H1 (cell line): ENCODE data around the gene AGBL4. TPM values are rescaled to one million over a fixed set of nuclear protein-coding genes. Genes with fewer than 3 reads are reported as not detected.

Experiments
- CTCF ChIA-PET: fragments of 300-600 bp; sonication (Branson Sonifier 250); formaldehyde crosslinking; loops from one replicate; lab custom pipeline; 2021; ENCODE audit not compliant: partially characterized antibody; lab: Charles Lee
- POLR2A ChIA-PET: fragments of 300-600 bp; sonication (Branson Sonifier 250); formaldehyde crosslinking; loops from one replicate; lab custom pipeline; 2021; ENCODE audit warnings: inconsistent platforms; ENCODE audit not compliant: partially characterized antibody; lab: Charles Lee
- DNase-seq, 2 experiments: peaks; one replicate each; pipeline versions ENCODE4 v3.0.0 to v3.0.0-alpha.2; 2010 to 2022; ENCODE audit warnings: low spot score in 2 of 2, low read depth in 1 of 2, mixed read lengths in 1 of 2
- FAIRE-seq: peaks from 2 replicates; lab custom pipeline; 2011; peaks lifted over from hg19 to GRCh38; lab: Jason Lieb, UNC
- H2AFZ ChIP-seq: 2 replicates; pipeline ENCODE4 v1.8.1; 2012; ENCODE audit warnings: low read length, inconsistent platforms
- H2AK5ac ChIP-seq: 2 replicates; pipeline ENCODE4 v1.6.1; 2013; ENCODE audit warnings: low read depth, low read length
- H2BK120ac ChIP-seq: replicated peaks from 2 replicates; pipeline ENCODE3; 2013; ENCODE audit warnings: low read depth, low read length, inconsistent platforms
- H2BK12ac ChIP-seq: 2 replicates; pipeline ENCODE4 v1.6.1; 2013; ENCODE audit warnings: low read depth, low read length
- H2BK15ac ChIP-seq: 2 replicates; pipeline ENCODE4 v1.6.1; 2013; ENCODE audit warnings: low read length
- H2BK20ac ChIP-seq: 2 replicates; pipeline ENCODE4 v1.6.1; 2013; ENCODE audit warnings: low read length
- H2BK5ac ChIP-seq: 2 replicates; pipeline ENCODE4 v1.6.1; 2013; ENCODE audit warnings: low read depth, low read length
- H3K14ac ChIP-seq: 2 replicates; pipeline ENCODE4 v1.6.1; 2013; ENCODE audit warnings: inconsistent platforms; ENCODE audit not compliant: insufficient read length
- H3K18ac ChIP-seq: 2 replicates; pipeline ENCODE4 v1.6.1; 2013; ENCODE audit warnings: low read length; ENCODE audit errors: extremely low read depth
- H3K23ac ChIP-seq: 2 replicates; pipeline ENCODE4 v1.6.1; 2013; ENCODE audit warnings: inconsistent platforms; ENCODE audit not compliant: insufficient read length
- H3K23me2 ChIP-seq: 2 replicates; pipeline ENCODE4 v1.6.1; 2013; ENCODE audit warnings: low read depth, low read length
- H3K27ac ChIP-seq: 2 replicates; pipeline ENCODE4 v1.6.1; 2011; ENCODE audit warnings: low read depth, low read length, inconsistent platforms
- H3K27me3 ChIP-seq, 4 experiments: replicated peaks in 1 of 4; 1 replicate in 1 of 4; 2 replicates in 3 of 4; pipeline versions ENCODE4 v1.6.1 to v1.8.1; 2011 to 2013; ENCODE audit warnings: low read length in 3 of 4, mild to moderate bottlenecking in 3 of 4, inconsistent platforms in 2 of 4, mixed read lengths in 2 of 4, moderate library complexity in 1 of 4; ENCODE audit not compliant: control insufficient read depth in 3 of 4, insufficient read depth in 3 of 4; ENCODE audit errors: extremely low read depth in 1 of 4
- H3K36me3 ChIP-seq, 4 experiments: 2 replicates each; pipeline versions ENCODE4 v1.6.1 to v1.8.1; 2011 to 2013; ENCODE audit warnings: mild to moderate bottlenecking in 4 of 4, low read length in 3 of 4, moderate library complexity in 2 of 4, control low read depth in 1 of 4, inconsistent platforms in 1 of 4; ENCODE audit not compliant: insufficient read depth in 4 of 4, control insufficient read depth in 2 of 4
- H3K4ac ChIP-seq: replicated peaks from 2 replicates; pipeline ENCODE3; 2013; ENCODE audit warnings: low read length, low read depth, mixed read lengths, inconsistent platforms; ENCODE audit not compliant: insufficient read length
- H3K4me1 ChIP-seq, 4 experiments: replicated peaks in 1 of 4; 1 replicate in 1 of 4; 2 replicates in 3 of 4; pipeline versions ENCODE4 v1.6.1 to v1.8.1; 2011 to 2013; ENCODE audit warnings: low read length in 3 of 4, inconsistent platforms in 2 of 4, mixed read lengths in 1 of 4; ENCODE audit not compliant: insufficient read depth in 4 of 4, control insufficient read depth in 3 of 4
- H3K4me2 ChIP-seq, 2 experiments: 2 replicates each; pipeline versions ENCODE4 v1.6.1 to v1.8.1; 2011 to 2013; ENCODE audit warnings: low read depth in 2 of 2, low read length in 2 of 2, control low read depth in 1 of 2, inconsistent platforms in 1 of 2, mild to moderate bottlenecking in 1 of 2; ENCODE audit not compliant: insufficient read depth in 1 of 2
- H3K4me3 ChIP-seq, 4 experiments: fragments of 200-600, 300-600 bp in 1 of 4; sonication (generic), shearing (Covaris generic), sonication (Bioruptor Twin) in 1 of 4; 2 replicates each; pipeline versions ENCODE4 v1.5.1 to v1.8.1; 2011 to 2016; ENCODE audit warnings: low read length in 4 of 4, low read depth in 3 of 4, control low read depth in 2 of 4, inconsistent platforms in 2 of 4, mild to moderate bottlenecking in 2 of 4, mixed read lengths in 1 of 4, moderate library complexity in 1 of 4; ENCODE audit not compliant: insufficient read depth in 2 of 4; ENCODE audit errors: extremely low read depth in 1 of 4
- H3K56ac ChIP-seq: replicated peaks from 2 replicates; pipeline ENCODE3; 2013; ENCODE audit warnings: low read depth, mild to moderate bottlenecking, mixed read lengths, low read length, inconsistent platforms; ENCODE audit not compliant: insufficient read length
- H3K79me1 ChIP-seq: 2 replicates; pipeline ENCODE4 v1.6.1; 2013; ENCODE audit warnings: low read depth, low read length, control low read depth
- H3K79me2 ChIP-seq, 2 experiments: 2 replicates each; pipeline versions ENCODE4 v1.6.1 to v1.8.1; 2012 to 2013; ENCODE audit warnings: low read length in 2 of 2, mild to moderate bottlenecking in 2 of 2, inconsistent platforms in 1 of 2; ENCODE audit not compliant: insufficient read depth in 2 of 2, control insufficient read depth in 1 of 2
- H3K9ac ChIP-seq, 4 experiments: replicated peaks in 1 of 4; 1 replicate in 1 of 4; 2 replicates in 3 of 4; pipeline versions ENCODE4 v1.6.1 to v1.8.1; 2011 to 2013; ENCODE audit warnings: low read depth in 3 of 4, low read length in 3 of 4, control low read depth in 2 of 4, mild to moderate bottlenecking in 2 of 4, moderate library complexity in 2 of 4, inconsistent platforms in 1 of 4; ENCODE audit errors: extremely low read depth in 1 of 4
- H3K9me3 ChIP-seq, 2 experiments: 2 replicates each; pipeline versions ENCODE4 v1.6.1 to v1.8.1; 2012 to 2013; ENCODE audit warnings: mild to moderate bottlenecking in 2 of 2, moderate library complexity in 2 of 2, control low read depth in 1 of 2, inconsistent platforms in 1 of 2, low read depth in 1 of 2, low read length in 1 of 2, mixed read lengths in 1 of 2; ENCODE audit not compliant: insufficient read depth in 2 of 2
- H4K20me1 ChIP-seq, 2 experiments: replicated peaks in 1 of 2; 2 replicates each; pipeline versions ENCODE3 to v1.8.1; 2011 to 2013; ENCODE audit warnings: inconsistent platforms in 2 of 2, low read length in 2 of 2, mild to moderate bottlenecking in 1 of 2; ENCODE audit not compliant: insufficient read depth in 2 of 2, control insufficient read depth in 1 of 2
- H4K5ac ChIP-seq: 2 replicates; pipeline ENCODE4 v1.6.1; 2013; ENCODE audit warnings: low read length, low read depth, mixed read lengths, inconsistent platforms; ENCODE audit not compliant: insufficient read length
- H4K8ac ChIP-seq: 2 replicates; pipeline ENCODE4 v1.8.0; 2013; ENCODE audit warnings: mild to moderate bottlenecking, moderate library complexity, low read length, inconsistent platforms; ENCODE audit not compliant: insufficient read depth; ENCODE audit errors: extremely low read depth
- H4K91ac ChIP-seq: replicated peaks from 2 replicates; pipeline ENCODE3; 2013; ENCODE audit warnings: low read length, mixed read lengths, inconsistent platforms; ENCODE audit not compliant: insufficient read length
- CHD1 ChIP-seq: IDR thresholded peaks from 2 replicates; pipeline ENCODE4 v1.6.1; 2012; ENCODE audit warnings: low read depth, low read length, improper control_type of control experiment
- E2F6 ChIP-seq: IDR thresholded peaks from 2 replicates; pipeline ENCODE4 v1.6.1; 2012; ENCODE audit warnings: inconsistent platforms
- HDAC2 ChIP-seq, 2 experiments: fragments of 300-600 bp in 1 of 2; sonication (generic) in 1 of 2; IDR thresholded peaks; 2 replicates each; pipeline ENCODE4 v1.6.1; 2011 to 2012; ENCODE audit warnings: low read depth in 2 of 2, low read length in 2 of 2, mild to moderate bottlenecking in 2 of 2, moderate library complexity in 2 of 2, borderline replicate concordance in 1 of 2, inconsistent platforms in 1 of 2
- MAX ChIP-seq: IDR thresholded peaks from 2 replicates; pipeline ENCODE4 v1.6.1; 2012; ENCODE audit warnings: inconsistent platforms
- NRF1 ChIP-seq: IDR thresholded peaks from 2 replicates; pipeline ENCODE4 v1.6.1; 2011; ENCODE audit warnings: mild to moderate bottlenecking, low read depth, low read length, improper control_type of control experiment
- POU5F1 ChIP-seq: IDR thresholded peaks from 2 replicates; pipeline ENCODE4 v1.6.1; 2011; ENCODE audit warnings: low read depth, mild to moderate bottlenecking, low read length, moderate library complexity
- RAD21 ChIP-seq, 2 experiments: IDR thresholded peaks in 1 of 2; conservative IDR thresholded peaks in 1 of 2; 2 replicates each; pipeline ENCODE4 v1.6.1; 2011; ENCODE audit warnings: low read depth in 2 of 2, low read length in 2 of 2, improper control_type of control experiment in 1 of 2, inconsistent platforms in 1 of 2, mild to moderate bottlenecking in 1 of 2, moderate library complexity in 1 of 2
- RFX5 ChIP-seq: IDR thresholded peaks from 2 replicates; pipeline ENCODE4 v1.6.1; 2011; ENCODE audit warnings: low read depth, low read length, improper control_type of control experiment, borderline replicate concordance
- SIN3A ChIP-seq, 2 experiments: IDR thresholded peaks in 1 of 2; conservative IDR thresholded peaks in 1 of 2; 2 replicates each; pipeline ENCODE4 v1.6.1; 2011 to 2012; ENCODE audit warnings: low read length in 2 of 2, improper control_type of control experiment in 1 of 2, low read depth in 1 of 2, mild to moderate bottlenecking in 1 of 2
- SP1 ChIP-seq: IDR thresholded peaks from 2 replicates; pipeline ENCODE4 v1.6.1; 2011; ENCODE audit warnings: low read depth, low read length
- SP4 ChIP-seq: IDR thresholded peaks from 2 replicates; pipeline ENCODE4 v1.6.1; 2012; ENCODE audit warnings: low read length, inconsistent platforms
- SUZ12 ChIP-seq: fragments of 200-600 bp; sonication (generic); IDR thresholded peaks from 2 replicates; pipeline ENCODE4 v1.6.1; 2012; ENCODE audit warnings: mild to moderate bottlenecking, inconsistent platforms, low read length, moderate library complexity, mixed read lengths
- TCF12 ChIP-seq: IDR thresholded peaks from 2 replicates; pipeline ENCODE4 v1.6.1; 2011; ENCODE audit warnings: low read depth, mild to moderate bottlenecking, low read length
- YY1 ChIP-seq: IDR thresholded peaks from 2 replicates; pipeline ENCODE4 v1.6.1; 2011; ENCODE audit warnings: low read depth, mild to moderate bottlenecking, low read length
- WGBS, 2 experiments: shearing (Covaris generic) in 1 of 2; methylation state at CpG; one replicate each; pipeline versions ENCODE4 v1.1.6 to v1.1.7; 2013 to 2015; ENCODE audit warnings: low lambda C conversion rate in 2 of 2, mixed read lengths in 2 of 2, inconsistent platforms in 1 of 2, low coverage in 1 of 2, missing lambda C conversion rate in 1 of 2; ENCODE audit not compliant: insufficient replicate concordance in 2 of 2, insufficient coverage in 1 of 2, insufficient read length in 1 of 2; ENCODE audit errors: extremely low coverage in 1 of 2, missing lambda C conversion rate in 1 of 2; 5-methylcytosine and 5-hydroxymethylcytosine counted together
- polyA plus RNA-seq, 7 experiments: library from polyadenylated mRNA; depleted of rRNA in 3 of 7; stranded (reverse) in 5 of 7; unstranded in 2 of 7; fragments of >200 nt in 5 of 7; fragments of 200-250 nt in 2 of 7; gene quantifications; 1 replicate in 5 of 7; 2 replicates in 1 of 7; 4 replicates in 1 of 7; pipeline versions ENCODE4 v1.2.1 to v1.2.3, GENCODE V29; 2011 to 2013; ENCODE audit warnings: missing spikeins in 2 of 7, mixed read lengths in 2 of 7
- total RNA-seq: library from RNA; stranded (reverse); fragmentation: NEBNext Ultra II Directional; extraction: Animal tissue kit (Norgen Biotek cat#: 25700); gene quantifications from 2 replicates; pipeline ENCODE4 v1.2.1, GENCODE V29; 2021

AGBL4 gene
- total and polyA plus RNA-seq, 2 of the 8 experiments (the other 6 are each of a cell fraction or from before 2014, with no cell fraction given): 0.41 to 0.45 TPM

GRCh38 chr1:49394200-49394599 is 629.6 kb downstream of the AGBL4 start:
- H2BK12ac ChIP-seq: no peak overlapping the region
- no peak overlapping the region for H2BK15ac ChIP-seq
- WGBS, 2 experiments: 76% methylated on average over 2 of the region's 2 CpGs; no CpG with 5 or more reads in 1 of the 2 experiments
- H3K27me3 ChIP-seq: no peaks in the 10 kb centered on the region
- no peak overlapping the region for H3K23ac ChIP-seq
- H3K14ac ChIP-seq: no peak overlapping the region
- H3K27ac ChIP-seq: no peak overlapping the region
- peaks cover 66 to 73% of the 10 kb centered on the region in 2 experiments for H3K9me3 ChIP-seq
- no peaks in the 10 kb centered on the region for H3K4me1 ChIP-seq
- no peak overlapping the region for H2BK120ac ChIP-seq
- no peak overlapping the region for H3K4me2 ChIP-seq
- no peaks in the 10 kb centered on the region for H3K36me3 ChIP-seq
- DNase-seq: no peak
- no peak overlapping the region for H4K5ac ChIP-seq
- no peak overlapping the region for H4K8ac ChIP-seq
- FAIRE-seq: no peak
- no peak overlapping the region for H3K4me3 ChIP-seq
- no peak overlapping the region for H2BK20ac ChIP-seq
- no peaks in the 10 kb centered on the region for H4K20me1 ChIP-seq
- H2AK5ac ChIP-seq: no peak overlapping the region
- H3K9ac ChIP-seq: no peak overlapping the region
- no peak overlapping the region for H2BK5ac ChIP-seq
- no peak overlapping the region for H4K91ac ChIP-seq
- no peak overlapping the region for H3K56ac ChIP-seq
- no peak overlapping the region for H3K18ac ChIP-seq
- no peaks in the 10 kb centered on the region for H3K79me1 ChIP-seq
- H3K4ac ChIP-seq: no peak overlapping the region
- H2AFZ ChIP-seq: no peak overlapping the region
- H3K23me2 ChIP-seq: no peaks in the 10 kb centered on the region
- CTCF ChIA-PET: no interaction called here
- no peaks in the 10 kb centered on the region for H3K79me2 ChIP-seq
- POLR2A ChIA-PET: no interaction called here
- TF ChIP-seq POU5F1: no peak
- no peak for TF ChIP-seq RAD21 (IDR thresholded peaks at IDR 0.05 in 1 of 2, conservative IDR thresholded peaks at IDR 0.05 in 1 of 2; ENCODE audit: low read depth in 2 of 2, low read length in 2 of 2)
- no peak for TF ChIP-seq RFX5
- TF ChIP-seq NRF1: no peak
- TF ChIP-seq SP1: no peak
- TF ChIP-seq MAX: no peak
- no peak for TF ChIP-seq E2F6
- TF ChIP-seq SP4: no peak
- no peak for TF ChIP-seq CHD1
- no peak for TF ChIP-seq SIN3A (conservative IDR thresholded peaks at IDR 0.05 in 1 of 2, IDR thresholded peaks at IDR 0.05 in 1 of 2; ENCODE audit: low read depth in 1 of 2, low read length in 2 of 2)
- TF ChIP-seq HDAC2 (IDR thresholded peaks at IDR 0.05; ENCODE audit: borderline replicate concordance in 1 of 2, low read depth in 2 of 2, low read length in 2 of 2): no peak
- TF ChIP-seq SUZ12: no peak
- TF ChIP-seq YY1: no peak
- no peak for TF ChIP-seq TCF12
